Measurements from ENCODE around the gene COL23A1. TPM values are rescaled to one million over a fixed set of nuclear protein-coding genes. Genes with fewer than 3 reads are reported as not detected.

Gene COL23A1
- total RNA-seq, 4 donors from 2014 or later: 0.83 to 1.8 (median 1.5) TPM

GRCh38 chr5:178466342-178466741 lies 123.9 kb downstream of the COL23A1 start:
- Histone ChIP-seq H3K4me1 (peaks cover 19 to 21% (median 21%) of the 10 kb centered on the region in 4 donors), H3K36me3 (no peaks in the 10 kb centered on the region), H3K9me3 (no peaks in the 10 kb centered on the region), H3K27ac (replicated peaks in 1 of 4) (no peak overlapping the region), H3K4me3 (no peak overlapping the region), H3K27me3 (no peaks in the 10 kb centered on the region)
- WGBS: 92% methylated on average over 6 of the region's 6 CpGs
- TF ChIP-seq EP300 (IDR thresholded peaks at IDR 0.05) (no peak), CTCF (IDR thresholded peaks at IDR 0.05) (no peak), POLR2AphosphoS5 (IDR thresholded peaks at IDR 0.05) (no peak), POLR2A (IDR thresholded peaks at IDR 0.05; ENCODE audit: low read depth) (no peak)
- no peak for DNase-seq (ENCODE audit: extremely low spot score)
- intact Hi-C loops (cut with DNase I): loop anchor here (10.0 kb wide), 1 partner anchor 192 kb away; no protein-coding TSS in a partner anchor

GRCh38 chr5:178465861-178466288 lies 124.3 kb downstream of the COL23A1 start:
- intact Hi-C loops (cut with DNase I): loop anchor here (10.0 kb wide), 1 partner anchor 191 kb away; no protein-coding TSS in a partner anchor
- Histone ChIP-seq H3K9me3 (no peaks in the 10 kb centered on the region), H3K4me1 (peaks cover 20 to 26% (median 24%) of the 10 kb centered on the region in 4 donors), H3K4me3 (no peak overlapping the region), H3K27me3 (no peaks in the 10 kb centered on the region), H3K27ac (replicated peaks in 1 of 4) (no peak overlapping the region), H3K36me3 (no peaks in the 10 kb centered on the region)
- DNase-seq (ENCODE audit: extremely low spot score): no peak
- no peak for TF ChIP-seq POLR2AphosphoS5 (IDR thresholded peaks at IDR 0.05)
- TF ChIP-seq POLR2A (IDR thresholded peaks at IDR 0.05; ENCODE audit: low read depth): no peak
- no peak for TF ChIP-seq CTCF (IDR thresholded peaks at IDR 0.05)
- no peak for TF ChIP-seq EP300 (IDR thresholded peaks at IDR 0.05)
- WGBS: 94% methylated on average over 16 of the region's 16 CpGs

GRCh38 chr5:178465228-178465860 lies 124.8 kb downstream of the COL23A1 start:
- no peaks in the 10 kb centered on the region for H3K27me3 ChIP-seq
- 87% methylated on average over 18 of the region's 19 CpGs for WGBS
- no peaks in the 10 kb centered on the region for H3K36me3 ChIP-seq
- H3K4me1 ChIP-seq: peaks cover 22 to 31% (median 26%) of the 10 kb centered on the region in 4 donors
- no peak overlapping the region for H3K4me3 ChIP-seq
- TF ChIP-seq CTCF (IDR thresholded peaks at IDR 0.05): no peak
- no peaks in the 10 kb centered on the region for H3K9me3 ChIP-seq
- DNase-seq (ENCODE audit: extremely low spot score): no peak
- intact Hi-C loops (cut with DNase I): loop anchor here (10.0 kb wide), 1 partner anchor 191 kb away; no protein-coding TSS in a partner anchor
- no peak overlapping the region for H3K27ac ChIP-seq (replicated peaks in 1 of 4)

- Histone ChIP-seq H3K4me3 (no peak overlapping the region), H3K36me3 (no peaks in the 10 kb centered on the region), H3K27ac (replicated peaks in 1 of 4) (no peak overlapping the region), H3K4me1 (peaks cover 22 to 31% (median 26%) of the 10 kb centered on the region in 4 donors), H3K9me3 (no peaks in the 10 kb centered on the region), H3K27me3 (no peaks in the 10 kb centered on the region)
- 76% methylated on average over 14 of the region's 14 CpGs for WGBS
- intact Hi-C loops (cut with DNase I): loop anchor here (10.0 kb wide), 1 partner anchor 190 kb away; no protein-coding TSS in a partner anchor
- no peak for DNase-seq (ENCODE audit: extremely low spot score)
- TF ChIP-seq POLR2A (IDR thresholded peaks at IDR 0.05; ENCODE audit: low read depth) (no peak), EP300 (IDR thresholded peaks at IDR 0.05) (no peak), POLR2AphosphoS5 (IDR thresholded peaks at IDR 0.05) (no peak), CTCF (IDR thresholded peaks at IDR 0.05) (no peak)
These were observed 125.7 kb downstream of the COL23A1 start for GRCh38 chr5:178464431-178465048.
